BE2C (cell line): ENCODE data around the gene AKAP13.

Experiments
- DNase-seq: peaks from one replicate; pipeline ENCODE4 v3.0.0-alpha.2; 2020
- H3K27me3 ChIP-seq: fragments of 250-450 bp; sonication (Bioruptor Pico); 2 replicates; pipeline ENCODE4 v1.5.1; 2020; ENCODE audit warnings: mild to moderate bottlenecking
- H3K36me3 ChIP-seq: fragments of 250-450 bp; sonication (Bioruptor Pico); 2 replicates; pipeline ENCODE4 v1.5.1; 2020; ENCODE audit warnings: mild to moderate bottlenecking
- H3K4me1 ChIP-seq: fragments of 250-450 bp; sonication (Bioruptor Pico); 2 replicates; pipeline ENCODE4 v1.5.1; 2020
- H3K4me3 ChIP-seq: 2 replicates; pipeline ENCODE4 v1.5.1; 2011; ENCODE audit warnings: low read depth, low read length
- H3K9me3 ChIP-seq: fragments of 250-450 bp; sonication (Bioruptor Pico); 2 replicates; pipeline ENCODE4 v1.5.1; 2020
- CTCF ChIP-seq: IDR thresholded peaks from 2 replicates; pipeline ENCODE4 v1.5.1; 2012; ENCODE audit warnings: mild to moderate bottlenecking, low read depth, low read length

AKAP13 gene

DNA sequence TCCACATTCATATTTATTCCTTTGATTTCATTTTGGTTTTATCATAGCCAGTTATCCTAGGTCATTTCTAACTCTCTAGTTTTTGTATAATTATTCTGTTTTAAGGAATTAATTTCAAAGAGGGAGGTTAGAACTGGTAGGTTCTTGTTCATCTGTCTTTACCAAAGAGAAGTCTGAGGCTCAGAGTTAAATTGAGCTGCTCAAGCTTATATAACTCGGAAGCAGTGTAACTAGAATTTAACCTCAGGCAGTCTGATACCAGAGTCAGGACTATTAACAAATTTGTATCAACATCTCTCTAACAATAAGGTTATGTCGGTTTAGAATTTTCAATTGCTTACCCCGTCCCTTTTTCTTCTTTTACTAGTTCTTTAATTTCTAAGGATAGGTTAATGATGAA, 84.1 kb downstream of the AKAP13 start:
- no peak for TF ChIP-seq CTCF
- no peak overlapping the region for H3K4me3 ChIP-seq
- H3K36me3 ChIP-seq: no peaks in the 10 kb centered on the region
- H3K27me3 ChIP-seq: no peaks in the 10 kb centered on the region
- no peak for DNase-seq
- H3K9me3 ChIP-seq: no peaks in the 10 kb centered on the region; the same call in 1 of the 2 replicates
- H3K4me1 ChIP-seq: peaks cover 19% of the 10 kb centered on the region

DNA sequence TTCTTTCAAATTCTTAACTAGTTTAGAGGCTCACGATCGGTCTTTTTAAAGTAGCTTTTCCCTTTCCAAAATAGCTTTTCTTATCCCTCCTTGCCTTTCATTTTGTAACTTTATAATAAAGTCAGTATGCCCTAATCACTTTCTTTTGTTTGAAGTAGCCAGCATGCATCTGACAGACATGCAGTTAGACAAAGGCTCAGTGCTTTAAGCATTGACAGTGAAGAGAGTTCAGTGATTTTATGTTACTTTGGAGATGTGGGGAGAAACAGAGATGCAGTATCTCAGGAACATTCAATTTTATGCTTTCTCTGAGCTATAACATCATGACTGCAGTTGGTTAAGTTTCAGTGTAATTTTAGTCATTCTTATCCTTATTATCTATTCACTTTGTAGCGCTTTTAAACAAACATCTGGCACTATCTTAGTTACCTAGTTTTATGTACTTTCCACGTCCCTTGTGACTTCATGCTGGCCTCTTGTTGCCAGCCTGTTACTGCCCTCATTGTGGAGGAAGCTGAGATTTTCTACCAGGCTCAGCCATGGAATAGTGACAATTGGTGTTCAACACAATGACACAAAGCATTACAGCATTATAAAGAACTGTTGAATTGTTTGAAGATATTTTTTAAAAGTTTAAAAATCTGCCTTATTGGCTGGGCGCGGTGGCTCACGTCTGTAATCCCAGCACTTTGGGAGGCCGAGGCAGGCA, 90.3 kb downstream of the AKAP13 start:
- H3K27me3 ChIP-seq: no peaks in the 10 kb centered on the region
- no peak for TF ChIP-seq CTCF
- DNase-seq: no peak
- H3K36me3 ChIP-seq: no peaks in the 10 kb centered on the region
- H3K4me3 ChIP-seq: no peak overlapping the region
- peaks cover 5% of the 10 kb centered on the region; the same call in 1 of the 2 replicates for H3K4me1 ChIP-seq
- no peaks in the 10 kb centered on the region for H3K9me3 ChIP-seq

DNA sequence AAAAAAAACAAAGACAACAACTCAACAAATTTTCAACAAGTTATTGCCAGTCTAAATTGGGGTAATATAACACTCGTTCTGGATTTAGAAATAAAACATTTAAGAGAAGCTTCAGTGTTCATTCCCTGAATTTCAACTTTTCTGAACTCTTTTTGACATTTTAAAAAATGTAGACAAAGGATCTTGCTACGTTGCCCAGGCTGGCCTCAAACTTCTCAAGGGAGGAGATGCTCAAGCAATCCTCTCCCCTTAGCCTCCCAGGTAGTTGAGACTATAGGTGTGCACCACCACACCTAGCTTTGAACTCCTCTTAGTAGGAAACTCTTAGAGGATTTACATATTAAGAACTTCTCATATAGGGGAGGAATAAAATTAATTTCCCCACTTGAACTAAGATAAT, 91.9 kb downstream of the AKAP13 start:
- Histone ChIP-seq H3K9me3 (no peaks in the 10 kb centered on the region), H3K36me3 (no peaks in the 10 kb centered on the region), H3K4me3 (no peak overlapping the region), H3K4me1 (peaks cover 5% of the 10 kb centered on the region; the same call in 1 of the 2 replicates), H3K27me3 (no peaks in the 10 kb centered on the region)
- no peak for DNase-seq
- TF ChIP-seq CTCF: no peak

- no peak for TF ChIP-seq CTCF
- Histone ChIP-seq H3K27me3 (no peaks in the 10 kb centered on the region), H3K36me3 (no peaks in the 10 kb centered on the region), H3K4me3 (no peak overlapping the region), H3K9me3 (no peaks in the 10 kb centered on the region), H3K4me1 (peaks cover 5% of the 10 kb centered on the region; the same call in 1 of the 2 replicates)
- DNase-seq: no peak
Measured at GRCh38 chr15:85473455-85473854, 93.1 kb downstream of the AKAP13 start.

GRCh38 chr15:85474700-85475316, 94.4 kb downstream of the AKAP13 start:
- Histone ChIP-seq H3K4me1 (peaks cover 5% of the 10 kb centered on the region; the same call in 1 of the 2 replicates), H3K4me3 (no peak overlapping the region), H3K36me3 (no peaks in the 10 kb centered on the region), H3K27me3 (no peaks in the 10 kb centered on the region), H3K9me3 (no peaks in the 10 kb centered on the region)
- DNase-seq: no peak
- TF ChIP-seq CTCF: no peak

GRCh38 chr15:85475317-85475701, 94.9 kb downstream of the AKAP13 start:
- no peak for TF ChIP-seq CTCF
- Histone ChIP-seq H3K36me3 (no peaks in the 10 kb centered on the region), H3K4me1 (peaks cover 5% of the 10 kb centered on the region; the same call in 1 of the 2 replicates), H3K9me3 (no peaks in the 10 kb centered on the region), H3K27me3 (no peaks in the 10 kb centered on the region), H3K4me3 (no peak overlapping the region)
- DNase-seq: no peak
